HepG2 (cell line): ENCODE results near the gene ELP5. TPM values are rescaled to one million over a fixed set of nuclear protein-coding genes. Genes with fewer than 3 reads are reported as not detected.

ENCODE experiments used
- AGO2 ChIP-seq: fragments of 200-400 bp; formaldehyde crosslinking; optimal IDR thresholded peaks from 2 replicates; pipeline ENCODE3; 2017; ENCODE audit warnings: mild to moderate bottlenecking, low read depth, low read length, moderate library complexity
- CBX5 ChIP-seq: sonication (generic); formaldehyde crosslinking; IDR thresholded peaks from 2 replicates; pipeline ENCODE4 v1.4.0; 2020; ENCODE audit warnings: missing genetic modification reagents, borderline replicate concordance
- CREB1 ChIP-seq, 2 experiments: fragments of 450-650 bp in 1 of 2; IDR thresholded peaks; 2 replicates each; pipeline ENCODE4 v1.6.1; 2016 to 2017; ENCODE audit warnings: control low read depth in 1 of 2, mild to moderate bottlenecking in 1 of 2, missing compliant biosample characterization in 1 of 2, missing genetic modification characterization in 1 of 2
- CREM ChIP-seq, 2 experiments: sonication (generic) in 1 of 2; formaldehyde crosslinking in 1 of 2; IDR thresholded peaks; 2 replicates each; pipeline versions ENCODE4 v1.4.0 to v1.6.1; 2016 to 2020; ENCODE audit warnings: antibody characterized with exemption in 1 of 2, mild to moderate bottlenecking in 1 of 2, missing genetic modification reagents in 1 of 2
- ESRRA ChIP-seq: sonication (generic); formaldehyde crosslinking; IDR thresholded peaks from 2 replicates; pipeline ENCODE4 v1.5.1; 2020; ENCODE audit warnings: mild to moderate bottlenecking, low read depth, missing genetic modification reagents
- GATAD1 ChIP-seq: IDR thresholded peaks from 2 replicates; pipeline ENCODE4 v1.6.1; 2016; ENCODE audit warnings: missing genetic modification reagents, missing compliant biosample characterization
- MAFF ChIP-seq: IDR thresholded peaks from 2 replicates; pipeline ENCODE4 v1.6.1; 2011; ENCODE audit warnings: low read depth, low read length, improper control_type of control experiment
- PITX1 ChIP-seq: sonication (generic); formaldehyde crosslinking; IDR thresholded peaks from 2 replicates; pipeline ENCODE4 v1.5.1; 2020; ENCODE audit warnings: mild to moderate bottlenecking, missing genetic modification reagents
- POLR2AphosphoS2 ChIP-seq: IDR thresholded peaks from 2 replicates; pipeline ENCODE4 v1.6.1; 2011; ENCODE audit warnings: low read depth, low read length, improper control_type of control experiment
- RBFOX2 ChIP-seq: fragments of 200-400 bp; formaldehyde crosslinking; IDR thresholded peaks from 2 replicates; pipeline ENCODE4 v1.6.1; 2017; ENCODE audit warnings: low read depth, mild to moderate bottlenecking, low read length
- RBM39 ChIP-seq: fragments of 200-400 bp; formaldehyde crosslinking; IDR thresholded peaks from one replicate; pipeline ENCODE4 v1.6.1; 2018; ENCODE audit warnings: antibody characterized with exemption, mild to moderate bottlenecking, low read depth, low read length; ENCODE audit not compliant: poor library complexity, severe bottlenecking
- RXRB ChIP-seq: IDR thresholded peaks from 2 replicates; pipeline ENCODE4 v1.6.1; 2016; ENCODE audit warnings: borderline replicate concordance, missing genetic modification reagents, missing compliant biosample characterization
- SNRNP70 ChIP-seq: fragments of 200-400 bp; formaldehyde crosslinking; IDR thresholded peaks from 2 replicates; pipeline ENCODE4 v1.6.1; 2017; ENCODE audit warnings: mild to moderate bottlenecking, low read depth, low read length, moderate library complexity
- SUZ12 ChIP-seq: fragments of 150-350 bp; IDR thresholded peaks from 2 replicates; pipeline ENCODE4 v1.6.1; 2014; ENCODE audit warnings: low read depth, low read length
- ZBTB7B ChIP-seq: sonication (generic); formaldehyde crosslinking; IDR thresholded peaks from 2 replicates; pipeline ENCODE4 v1.4.0; 2020; ENCODE audit warnings: missing genetic modification reagents
- ZNF12 ChIP-seq: sonication (generic); formaldehyde crosslinking; IDR thresholded peaks from 2 replicates; pipeline ENCODE4 v1.5.0; 2020; ENCODE audit warnings: missing genetic modification reagents
- ZNF207 ChIP-seq: fragments of 450-650 bp; IDR thresholded peaks from 2 replicates; pipeline ENCODE4 v1.6.1; 2016; ENCODE audit warnings: antibody characterized with exemption, borderline replicate concordance
- polyA plus RNA-seq, 8 experiments: library from polyadenylated mRNA; depleted of rRNA in 3 of 8; stranded (reverse) in 7 of 8; unstranded in 1 of 8; fragments of >200 nt; fragmentation: Illumina TruSeq in 4 of 8; extraction: Trizol in 4 of 8; gene quantifications; 2 replicates each; pipeline versions ENCODE4 v1.2.1 to v1.2.3, GENCODE V29; 2011 to 2016; ENCODE audit warnings: low read depth in 4 of 8, missing spikeins in 1 of 8, mixed read lengths in 1 of 8; ENCODE audit not compliant: insufficient read depth in 1 of 8
- total RNA-seq, 5 experiments: library from RNA; depleted of rRNA; stranded (reverse); fragments of >200 nt; fragmentation: Illumina TruSeq; extraction: Trizol; gene quantifications; 2 replicates each; pipeline ENCODE4 v1.2.3, GENCODE V29; 2016; ENCODE audit warnings: low read depth in 1 of 5
- TF ChIP-seq, protein P1 (sequence below): sonication (generic); formaldehyde crosslinking; IDR thresholded peaks from 2 replicates; pipeline ENCODE4 v1.8.1; 2023; ENCODE audit warnings: mild to moderate bottlenecking, missing genetic modification reagents
- TF ChIP-seq, protein P2 (sequence below): sonication (generic); formaldehyde crosslinking; IDR thresholded peaks from 2 replicates; pipeline ENCODE4 v1.4.0; 2020; ENCODE audit warnings: mild to moderate bottlenecking, missing genetic modification reagents
- TF ChIP-seq, protein P3 (sequence below): IDR thresholded peaks from 2 replicates; pipeline ENCODE4 v1.4.0; 2020; ENCODE audit warnings: mild to moderate bottlenecking, missing genetic modification reagents

Gene ELP5
- total and polyA plus RNA-seq, 2 of the 13 experiments (the other 11 are each of a cell fraction or from before 2014, with no cell fraction given) = 67.6 to 69.8 TPM

DNA sequence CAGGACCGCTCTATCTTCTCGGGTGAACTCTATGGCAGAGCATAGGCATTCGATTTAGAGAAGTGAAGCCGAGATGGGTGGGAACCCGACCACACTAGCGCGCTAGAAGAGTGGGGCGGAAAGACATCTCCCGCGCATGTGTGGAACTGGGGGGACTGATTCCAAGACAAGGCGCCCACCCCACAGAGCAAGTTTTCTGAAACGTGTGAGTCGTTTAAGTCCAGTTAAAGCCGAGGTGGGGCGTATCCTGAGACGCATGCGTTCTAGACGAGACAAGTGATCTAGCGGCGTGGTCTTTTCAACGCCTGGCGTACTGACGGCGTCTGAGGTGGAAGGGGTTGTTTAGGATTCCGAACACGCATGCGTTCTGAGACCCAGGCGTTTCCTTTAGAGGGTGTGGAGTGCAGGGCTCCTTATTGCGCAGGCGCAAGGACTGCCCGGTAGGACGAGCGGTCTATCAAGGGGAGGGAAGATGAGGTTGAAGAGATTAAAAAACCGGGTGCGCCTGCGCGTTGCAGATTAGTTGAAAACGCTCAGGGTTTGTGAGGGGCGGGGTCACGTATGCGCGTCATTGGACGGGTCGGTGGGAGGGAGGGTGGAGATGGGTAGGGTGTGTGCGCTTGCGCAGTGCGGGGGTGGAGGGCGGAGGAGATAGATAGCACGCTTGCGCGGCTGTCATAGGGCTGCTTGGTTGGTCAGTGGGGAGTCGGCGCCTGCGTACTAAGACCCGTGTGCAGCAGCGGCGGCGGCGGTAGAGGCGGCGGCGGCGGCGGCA is 55.1 kb downstream of the ELP5 start, which contains the start of gene EIF5A (continued):
- TF ChIP-seq ESRRA (CRISPR knock-in tag) = 0 out of 2 replicates have a peak, but pooled peaks have one; percentile 58
- TF ChIP-seq SNRNP70 = no peak
- TF ChIP-seq, protein P1, sequence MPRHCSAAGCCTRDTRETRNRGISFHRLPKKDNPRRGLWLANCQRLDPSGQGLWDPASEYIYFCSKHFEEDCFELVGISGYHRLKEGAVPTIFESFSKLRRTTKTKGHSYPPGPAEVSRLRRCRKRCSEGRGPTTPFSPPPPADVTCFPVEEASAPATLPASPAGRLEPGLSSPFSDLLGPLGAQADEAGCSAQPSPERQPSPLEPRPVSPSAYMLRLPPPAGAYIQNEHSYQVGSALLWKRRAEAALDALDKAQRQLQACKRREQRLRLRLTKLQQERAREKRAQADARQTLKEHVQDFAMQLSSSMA (CRISPR knock-in tag) = peak; percentile 67; the same call in 1 of the 2 replicates
- TF ChIP-seq CBX5 (CRISPR knock-in tag) = no peak
- TF ChIP-seq ZBTB7B = peak; percentile 49; the same call in 1 of the 2 replicates
- TF ChIP-seq ZNF12 (CRISPR knock-in tag) = peak; percentile 49; the same call in 1 of the 2 replicates
- no peak for TF ChIP-seq AGO2
- TF ChIP-seq POLR2AphosphoS2 = no peak; the same call in 1 of the 2 replicates
- TF ChIP-seq GATAD1 = peak; percentile 32
- TF ChIP-seq PITX1 (CRISPR knock-in tag) = no peak
- TF ChIP-seq, protein P2, sequence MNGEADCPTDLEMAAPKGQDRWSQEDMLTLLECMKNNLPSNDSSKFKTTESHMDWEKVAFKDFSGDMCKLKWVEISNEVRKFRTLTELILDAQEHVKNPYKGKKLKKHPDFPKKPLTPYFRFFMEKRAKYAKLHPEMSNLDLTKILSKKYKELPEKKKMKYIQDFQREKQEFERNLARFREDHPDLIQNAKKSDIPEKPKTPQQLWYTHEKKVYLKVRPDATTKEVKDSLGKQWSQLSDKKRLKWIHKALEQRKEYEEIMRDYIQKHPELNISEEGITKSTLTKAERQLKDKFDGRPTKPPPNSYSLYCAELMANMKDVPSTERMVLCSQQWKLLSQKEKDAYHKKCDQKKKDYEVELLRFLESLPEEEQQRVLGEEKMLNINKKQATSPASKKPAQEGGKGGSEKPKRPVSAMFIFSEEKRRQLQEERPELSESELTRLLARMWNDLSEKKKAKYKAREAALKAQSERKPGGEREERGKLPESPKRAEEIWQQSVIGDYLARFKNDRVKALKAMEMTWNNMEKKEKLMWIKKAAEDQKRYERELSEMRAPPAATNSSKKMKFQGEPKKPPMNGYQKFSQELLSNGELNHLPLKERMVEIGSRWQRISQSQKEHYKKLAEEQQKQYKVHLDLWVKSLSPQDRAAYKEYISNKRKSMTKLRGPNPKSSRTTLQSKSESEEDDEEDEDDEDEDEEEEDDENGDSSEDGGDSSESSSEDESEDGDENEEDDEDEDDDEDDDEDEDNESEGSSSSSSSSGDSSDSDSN (CRISPR knock-in tag) = no peak
- no peak for TF ChIP-seq MAFF
- peak; percentile 62 for TF ChIP-seq RXRB
- no peak for TF ChIP-seq SUZ12
- TF ChIP-seq CREM (IDR thresholded peaks at IDR 0.05) = peak; percentile 16; the same call in 1 of the 2 replicates
- TF ChIP-seq CREM (CRISPR knock-in tag; IDR thresholded peaks at IDR 0.05) = no peak
- no peak for TF ChIP-seq ZNF207
- TF ChIP-seq RBFOX2 = no peak
- peak; percentile 92 for TF ChIP-seq CREB1 (IDR thresholded peaks at IDR 0.05)
- peak; percentile 77 for TF ChIP-seq CREB1 (CRISPR knock-in tag; IDR thresholded peaks at IDR 0.05)
- TF ChIP-seq, protein P3, sequence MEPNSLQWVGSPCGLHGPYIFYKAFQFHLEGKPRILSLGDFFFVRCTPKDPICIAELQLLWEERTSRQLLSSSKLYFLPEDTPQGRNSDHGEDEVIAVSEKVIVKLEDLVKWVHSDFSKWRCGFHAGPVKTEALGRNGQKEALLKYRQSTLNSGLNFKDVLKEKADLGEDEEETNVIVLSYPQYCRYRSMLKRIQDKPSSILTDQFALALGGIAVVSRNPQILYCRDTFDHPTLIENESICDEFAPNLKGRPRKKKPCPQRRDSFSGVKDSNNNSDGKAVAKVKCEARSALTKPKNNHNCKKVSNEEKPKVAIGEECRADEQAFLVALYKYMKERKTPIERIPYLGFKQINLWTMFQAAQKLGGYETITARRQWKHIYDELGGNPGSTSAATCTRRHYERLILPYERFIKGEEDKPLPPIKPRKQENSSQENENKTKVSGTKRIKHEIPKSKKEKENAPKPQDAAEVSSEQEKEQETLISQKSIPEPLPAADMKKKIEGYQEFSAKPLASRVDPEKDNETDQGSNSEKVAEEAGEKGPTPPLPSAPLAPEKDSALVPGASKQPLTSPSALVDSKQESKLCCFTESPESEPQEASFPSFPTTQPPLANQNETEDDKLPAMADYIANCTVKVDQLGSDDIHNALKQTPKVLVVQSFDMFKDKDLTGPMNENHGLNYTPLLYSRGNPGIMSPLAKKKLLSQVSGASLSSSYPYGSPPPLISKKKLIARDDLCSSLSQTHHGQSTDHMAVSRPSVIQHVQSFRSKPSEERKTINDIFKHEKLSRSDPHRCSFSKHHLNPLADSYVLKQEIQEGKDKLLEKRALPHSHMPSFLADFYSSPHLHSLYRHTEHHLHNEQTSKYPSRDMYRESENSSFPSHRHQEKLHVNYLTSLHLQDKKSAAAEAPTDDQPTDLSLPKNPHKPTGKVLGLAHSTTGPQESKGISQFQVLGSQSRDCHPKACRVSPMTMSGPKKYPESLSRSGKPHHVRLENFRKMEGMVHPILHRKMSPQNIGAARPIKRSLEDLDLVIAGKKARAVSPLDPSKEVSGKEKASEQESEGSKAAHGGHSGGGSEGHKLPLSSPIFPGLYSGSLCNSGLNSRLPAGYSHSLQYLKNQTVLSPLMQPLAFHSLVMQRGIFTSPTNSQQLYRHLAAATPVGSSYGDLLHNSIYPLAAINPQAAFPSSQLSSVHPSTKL (CRISPR knock-in tag) = 0 out of 2 replicates have a peak, but pooled peaks have one; percentile 5
- TF ChIP-seq RBM39 = no peak
